Stomach smooth muscle (tissue), 2 donors: ENCODE measurements around the gene VPS26A.
A peak's percentile ranks its signal among the peaks of the same experiment; 100 is the strongest.

Source experiments
- H3K27ac ChIP-seq: one replicate; pipeline ENCODE4 v1.7.0; 2013; ENCODE audit warnings: mild to moderate bottlenecking, low read length, inconsistent platforms
- H3K27me3 ChIP-seq, 2 donors: one replicate each; pipeline ENCODE4 v1.7.0; 2013; ENCODE audit warnings: low read length in 2 of 2; ENCODE audit not compliant: insufficient read depth in 2 of 2, control insufficient read depth in 1 of 2
- H3K36me3 ChIP-seq, 2 donors: one replicate each; pipeline ENCODE4 v1.7.0; 2013; ENCODE audit warnings: low read length in 2 of 2; ENCODE audit not compliant: control insufficient read depth in 2 of 2, insufficient read depth in 2 of 2
- H3K4me1 ChIP-seq: one replicate; pipeline ENCODE4 v1.7.0; 2013; ENCODE audit warnings: low read length; ENCODE audit not compliant: control insufficient read depth, insufficient read depth
- H3K4me3 ChIP-seq, 2 donors: one replicate each; pipeline ENCODE4 v1.7.0; 2013; ENCODE audit warnings: low read length in 2 of 2
- H3K9ac ChIP-seq, 2 donors: one replicate each; pipeline ENCODE4 v1.7.0; 2013; ENCODE audit warnings: low read length in 2 of 2, mild to moderate bottlenecking in 1 of 2
- H3K9me3 ChIP-seq, 2 donors: one replicate each; pipeline ENCODE4 v1.7.0; 2013; ENCODE audit warnings: low read length in 2 of 2; ENCODE audit not compliant: control insufficient read depth in 2 of 2
- donor health status: healthy.
- donor health status: Pancreatic carcinoma.

The VPS26A gene

DNA sequence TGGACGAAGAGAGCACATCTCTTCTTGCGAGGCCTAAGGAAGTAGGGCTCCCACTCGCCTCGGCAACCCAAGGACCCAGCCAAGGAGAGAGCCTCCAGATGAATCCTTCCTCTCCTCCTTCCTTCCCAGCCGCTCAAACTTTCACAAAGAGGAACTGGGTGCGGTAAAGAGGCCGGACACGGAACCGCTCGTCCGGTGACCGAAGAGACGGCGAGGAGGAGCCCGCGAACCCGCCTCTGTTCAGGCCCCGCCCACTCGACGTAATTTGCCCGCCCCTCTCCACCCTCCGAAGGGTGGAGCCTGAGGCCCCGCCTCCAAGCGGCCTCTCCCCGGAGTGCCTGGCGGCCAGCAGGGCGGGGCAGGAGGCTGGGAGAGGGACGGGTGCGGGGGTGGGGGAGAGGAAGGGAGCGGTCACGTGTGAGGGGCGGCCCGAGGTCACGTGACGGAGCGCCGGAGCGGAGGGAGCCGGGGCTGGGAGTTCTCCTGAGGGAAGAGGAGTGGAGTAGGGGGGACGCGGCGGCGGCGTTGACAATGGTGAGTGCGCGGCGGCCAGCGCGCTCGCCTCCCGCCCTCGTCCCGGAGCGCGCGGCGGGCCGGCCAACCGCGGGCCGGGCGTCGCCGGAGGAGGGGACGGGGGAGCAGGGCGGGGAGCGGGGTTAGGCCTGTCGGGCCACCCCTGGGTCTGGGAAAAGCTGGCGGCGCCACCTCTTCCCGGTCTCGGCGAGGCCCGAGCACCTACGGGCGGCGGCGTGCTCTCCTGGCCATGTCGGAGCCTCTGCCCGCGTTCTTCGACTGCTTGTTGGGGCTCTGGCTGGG, at the start of gene VPS26A:
Gene VPS26A (plus strand): TSS at position 432 of the 816 bp plus-strand sequence. CDS start 100 bp downstream, at position 532.
- peak within 1 kb of the TSS; percentile 99 for H3K27ac ChIP-seq
- H3K9me3 ChIP-seq: no peaks in the 10 kb centered on the region
- peaks cover 9% of the 10 kb centered on the region for H3K4me1 ChIP-seq
- H3K36me3 ChIP-seq: no peaks in the 10 kb centered on the region
- peak within 1 kb of the TSS; percentile 89 to 100 for H3K9ac ChIP-seq
- peak within 1 kb of the TSS; percentile 73 to 88 for H3K4me3 ChIP-seq
- no peaks in the 10 kb centered on the region for H3K27me3 ChIP-seq

DNA sequence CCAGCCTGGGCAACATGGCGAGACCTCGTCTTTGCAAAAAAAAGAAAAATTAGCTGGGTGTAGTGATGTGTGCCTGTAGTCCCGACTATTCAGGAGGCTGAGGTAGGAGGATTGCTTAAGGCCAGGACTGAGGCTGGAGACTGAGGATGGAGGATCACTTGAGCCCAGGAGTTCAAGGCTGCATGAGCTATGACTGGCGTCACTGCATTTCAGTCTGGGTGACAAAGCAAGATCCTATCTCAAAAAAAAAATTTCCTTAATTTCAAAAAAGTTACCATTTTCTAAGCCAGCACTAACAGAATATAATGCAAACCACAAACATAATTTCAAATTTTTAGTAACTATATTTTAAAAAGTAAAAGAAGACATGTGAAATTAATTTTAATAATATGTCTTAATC, 49.4 kb upstream of the VPS26A start:
- Histone ChIP-seq H3K27me3 (no peaks in the 10 kb centered on the region), H3K36me3 (no peaks in the 10 kb centered on the region), H3K9ac (no peak overlapping the region), H3K4me1 (no peaks in the 10 kb centered on the region), H3K4me3 (no peak overlapping the region), H3K9me3 (no peaks in the 10 kb centered on the region), H3K27ac (no peak overlapping the region)

DNA sequence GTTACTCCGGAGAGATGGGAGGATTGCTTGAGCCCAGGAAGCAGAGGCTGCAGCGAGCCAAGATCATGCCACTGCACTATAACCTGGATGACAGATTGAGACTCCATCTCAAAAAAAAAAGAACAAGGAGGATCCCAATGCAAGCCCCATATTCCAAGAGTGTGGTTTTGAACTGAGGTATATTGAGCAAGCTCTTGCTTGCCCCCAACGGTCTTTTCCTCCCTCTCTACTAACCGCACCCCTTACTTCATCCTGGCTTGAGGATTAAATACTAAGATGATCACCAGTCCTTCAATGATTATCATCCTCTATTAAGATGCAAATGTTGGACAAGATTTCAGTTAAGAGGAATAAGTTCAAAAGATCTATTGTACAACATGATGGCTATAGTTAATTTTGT, 48.5 kb upstream of the VPS26A start:
- H3K9me3 ChIP-seq: no peaks in the 10 kb centered on the region
- H3K36me3 ChIP-seq: no peaks in the 10 kb centered on the region
- H3K27me3 ChIP-seq: no peaks in the 10 kb centered on the region
- no peak overlapping the region for H3K9ac ChIP-seq
- H3K4me1 ChIP-seq: no peaks in the 10 kb centered on the region
- H3K27ac ChIP-seq: no peak overlapping the region
- H3K4me3 ChIP-seq: no peak overlapping the region

DNA sequence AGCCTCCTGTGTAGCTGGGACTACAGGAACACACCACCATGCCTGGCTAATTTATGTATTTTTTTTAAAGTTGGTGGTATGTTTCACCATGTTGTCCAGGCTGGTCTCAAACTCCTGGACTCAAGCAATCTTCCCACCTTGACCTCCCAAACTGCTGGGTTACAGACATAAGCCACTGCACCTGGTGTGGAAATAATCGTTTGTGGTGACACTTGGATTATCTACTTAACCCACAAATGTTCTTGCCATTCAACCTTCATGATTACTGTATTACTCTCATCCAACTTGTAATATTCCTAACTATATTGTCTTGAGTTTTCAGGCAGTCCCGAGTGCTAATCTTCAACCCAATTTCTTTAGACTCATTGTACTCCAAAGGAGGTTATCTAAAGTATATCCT, 45.7 kb upstream of the VPS26A start:
- no peak overlapping the region for H3K9ac ChIP-seq
- H3K27me3 ChIP-seq: no peaks in the 10 kb centered on the region
- H3K27ac ChIP-seq: no peak overlapping the region
- H3K9me3 ChIP-seq: no peaks in the 10 kb centered on the region
- no peaks in the 10 kb centered on the region for H3K36me3 ChIP-seq
- H3K4me1 ChIP-seq: no peaks in the 10 kb centered on the region
- no peak overlapping the region for H3K4me3 ChIP-seq

DNA sequence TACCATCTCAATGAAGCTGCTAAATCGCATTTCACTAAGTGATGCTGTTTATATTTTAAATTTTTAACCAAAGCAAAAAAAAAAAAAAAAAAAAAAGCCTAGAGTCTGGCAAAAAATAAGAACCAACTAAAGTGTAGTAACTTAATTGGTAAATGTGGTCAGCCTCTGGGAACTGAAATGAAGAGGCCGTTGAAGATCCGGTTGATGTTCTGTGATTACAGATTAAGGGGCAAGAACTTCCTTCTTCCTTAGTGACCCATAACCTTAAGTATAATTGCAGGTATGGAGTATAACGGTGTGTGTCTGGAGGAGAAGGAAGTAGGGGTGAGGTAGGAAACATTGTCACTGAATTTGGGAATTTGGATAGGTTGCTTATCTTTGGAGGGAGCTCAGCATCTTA, 43.8 kb upstream of the VPS26A start:
- H3K27ac ChIP-seq: no peak overlapping the region
- H3K9ac ChIP-seq: no peak overlapping the region
- no peaks in the 10 kb centered on the region for H3K36me3 ChIP-seq
- no peak overlapping the region for H3K4me3 ChIP-seq
- H3K27me3 ChIP-seq: peaks cover 0 to under 1% of the 10 kb centered on the region in 2 donors
- no peaks in the 10 kb centered on the region for H3K4me1 ChIP-seq
- H3K9me3 ChIP-seq: no peaks in the 10 kb centered on the region

DNA sequence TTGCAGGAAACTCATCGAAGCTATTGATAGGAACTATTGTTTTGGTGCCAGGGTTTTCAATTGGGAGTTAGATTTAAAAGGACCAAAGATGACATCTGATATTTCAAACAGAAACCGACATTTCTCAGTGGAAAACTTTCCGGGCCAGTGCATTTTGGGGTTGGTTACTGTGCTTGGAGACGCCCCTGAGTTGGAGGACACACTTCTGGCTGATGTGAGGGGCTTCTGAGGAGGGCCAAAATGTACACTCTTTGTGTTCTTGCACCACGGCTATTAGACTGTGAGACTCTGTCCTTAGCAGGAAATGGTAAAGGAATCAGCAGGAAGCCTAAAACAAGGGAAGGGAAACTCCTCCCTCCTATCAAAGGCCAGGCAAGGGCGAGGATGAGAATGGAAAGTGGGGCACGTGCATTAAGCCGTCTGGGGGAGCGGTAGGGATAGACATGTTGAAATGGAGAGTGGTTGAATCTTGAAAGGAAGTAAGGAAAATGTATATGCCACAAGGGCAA, 37.9 kb upstream of the VPS26A start:
- Histone ChIP-seq H3K4me3 (peak overlapping the region in 1 of 2 donors; percentile 52), H3K27me3 (peaks cover 0 to 2% of the 10 kb centered on the region in 2 donors), H3K4me1 (no peaks in the 10 kb centered on the region), H3K9me3 (no peaks in the 10 kb centered on the region), H3K27ac (no peak overlapping the region), H3K36me3 (no peaks in the 10 kb centered on the region), H3K9ac (no peak overlapping the region)

DNA sequence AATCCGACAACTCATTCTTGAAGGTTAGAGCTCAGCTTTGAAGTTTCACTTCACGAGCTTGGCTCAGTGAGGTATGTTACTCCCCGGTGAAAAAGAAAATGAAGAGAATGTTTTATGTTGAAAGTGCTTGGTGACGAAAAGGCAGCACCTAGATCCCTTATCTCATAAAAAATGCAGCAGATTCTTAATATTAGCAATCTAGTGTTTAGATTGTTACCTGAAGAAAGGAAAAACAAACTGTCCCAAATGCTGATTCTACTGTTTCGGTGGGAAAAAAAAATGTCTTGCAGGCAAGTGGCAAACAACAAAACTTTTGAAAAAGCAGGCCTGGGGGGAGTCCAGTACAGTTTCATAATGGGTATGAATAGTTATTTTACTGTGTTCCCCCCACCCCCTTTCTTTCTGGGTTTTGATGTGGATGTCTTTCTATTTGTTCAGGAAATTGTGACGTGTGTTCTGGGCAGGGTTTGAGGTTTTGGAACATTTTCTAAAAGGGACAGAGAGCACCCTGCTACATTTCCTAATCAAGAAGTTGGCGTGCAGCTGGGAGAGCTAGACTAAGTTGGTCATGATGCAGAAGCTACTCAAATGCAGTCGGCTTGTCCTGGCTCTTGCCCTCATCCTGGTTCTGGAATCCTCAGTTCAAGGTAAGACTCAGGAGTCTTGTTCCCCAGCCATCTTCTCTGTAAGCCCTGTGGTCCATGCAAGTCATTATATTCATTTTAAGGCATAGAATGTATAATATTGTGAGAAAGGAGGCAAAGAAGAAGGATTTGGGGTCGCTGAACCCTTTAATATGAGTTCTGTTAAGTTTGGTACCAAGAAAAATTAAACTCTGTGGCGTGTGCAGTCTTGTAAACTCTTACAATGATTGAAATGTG, 36.1 kb upstream of the VPS26A start, which contains the start of gene SRGN:
Gene SRGN (plus strand): TSS at position 514 of the 881 bp plus-strand sequence. CDS start 55 bp downstream, at position 569.
- Histone ChIP-seq H3K36me3 (no peaks in the 10 kb centered on the region), H3K4me3 (peak within 1 kb of the TSS in 1 of 2 donors; percentile 35), H3K27ac (peak within 1 kb of the TSS; percentile 25), H3K4me1 (no peaks in the 10 kb centered on the region), H3K27me3 (peaks cover 0 to 2% of the 10 kb centered on the region in 2 donors), H3K9ac (peak within 1 kb of the TSS; percentile 21 to 56), H3K9me3 (no peaks in the 10 kb centered on the region)

DNA sequence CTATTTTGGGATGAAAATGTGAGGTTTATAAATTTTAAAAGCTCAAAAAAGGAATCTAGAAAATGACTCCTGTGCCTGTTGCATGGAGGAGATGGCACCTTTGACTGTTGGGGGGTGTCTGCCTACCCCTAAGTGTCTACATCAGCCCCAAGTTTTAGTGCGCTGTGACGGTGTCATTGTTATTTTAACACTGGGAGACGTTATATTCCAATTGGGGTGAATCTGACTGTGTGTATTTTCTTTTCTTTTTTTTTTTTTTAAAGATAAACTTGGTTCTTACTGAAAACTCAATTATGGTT, 35.6 kb upstream of the VPS26A start:
- Histone ChIP-seq H3K9ac (peak overlapping the region; percentile 21 to 56), H3K9me3 (no peaks in the 10 kb centered on the region), H3K36me3 (no peaks in the 10 kb centered on the region), H3K27ac (peak overlapping the region; percentile 25), H3K27me3 (peaks cover 0 to 2% of the 10 kb centered on the region in 2 donors), H3K4me3 (peak overlapping the region in 1 of 2 donors; percentile 35), H3K4me1 (no peaks in the 10 kb centered on the region)

DNA sequence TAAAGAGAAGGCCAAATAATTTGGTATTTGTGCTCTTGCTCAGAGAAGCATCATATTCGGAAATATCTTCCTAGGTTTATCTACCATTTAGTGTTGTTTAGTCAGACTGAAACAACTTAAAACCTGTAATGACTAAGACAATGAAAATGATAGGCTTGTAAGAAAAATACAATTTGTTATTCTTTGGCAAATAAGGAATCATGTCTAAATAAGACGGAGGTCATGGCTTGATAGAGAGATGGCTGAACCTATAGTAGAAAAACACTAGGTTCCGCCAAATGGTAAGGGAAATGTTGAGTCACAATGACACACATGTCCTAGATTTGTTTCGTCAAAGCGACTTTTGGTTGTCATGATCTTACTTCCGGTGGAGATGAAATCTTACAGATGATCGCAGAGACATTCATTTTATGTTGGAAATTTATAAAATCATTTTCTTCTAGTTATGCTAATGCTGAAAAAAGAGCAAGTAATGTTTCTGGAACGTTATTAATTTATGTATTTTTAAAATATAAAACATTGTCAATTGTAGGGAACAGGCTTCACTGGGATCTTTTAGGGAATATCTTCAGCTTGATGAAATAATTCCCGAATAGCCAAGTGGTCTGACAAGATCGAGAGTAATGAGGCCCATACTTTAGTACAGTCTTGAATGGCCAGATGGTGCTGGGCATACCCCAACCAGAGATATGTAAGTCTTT, 35.0 kb upstream of the VPS26A start:
- peak overlapping the region; percentile 25 for H3K27ac ChIP-seq
- H3K4me3 ChIP-seq: no peak overlapping the region
- no peaks in the 10 kb centered on the region for H3K36me3 ChIP-seq
- peak overlapping the region in 1 of 2 donors; percentile 56 for H3K9ac ChIP-seq
- no peaks in the 10 kb centered on the region for H3K4me1 ChIP-seq
- peaks cover 0 to 2% of the 10 kb centered on the region in 2 donors for H3K27me3 ChIP-seq
- H3K9me3 ChIP-seq: no peaks in the 10 kb centered on the region
